Glutamatergic neuron (in vitro differentiated cells): ENCODE results near the gene MDC1. TPM values are rescaled to one million over a fixed set of nuclear protein-coding genes. Genes with fewer than 3 reads are reported as not detected.
A peak's percentile ranks its signal among the peaks of the same experiment; 100 is the strongest.

Source experiments
- DNase-seq: peaks from one replicate; pipeline ENCODE4 v3.0.0; 2022
- H3K27ac Mint-ChIP-seq: one replicate; pipeline ENCODE4 v1.8.0; 2020; ENCODE audit warnings: mild to moderate bottlenecking, mixed read lengths, inconsistent platforms; ENCODE audit not compliant: unreplicated experiment
- H3K27me3 Mint-ChIP-seq: one replicate; pipeline ENCODE4 v1.8.0; 2020; ENCODE audit warnings: mild to moderate bottlenecking, moderate library complexity, mixed read lengths, inconsistent platforms; ENCODE audit not compliant: unreplicated experiment
- H3K36me3 Mint-ChIP-seq: one replicate; pipeline ENCODE4 v1.8.0; 2020; ENCODE audit warnings: mild to moderate bottlenecking, mixed read lengths, inconsistent platforms; ENCODE audit not compliant: unreplicated experiment
- H3K4me1 Mint-ChIP-seq: one replicate; pipeline ENCODE4 v1.8.0; 2020; ENCODE audit warnings: mild to moderate bottlenecking, low read depth, mixed read lengths, inconsistent platforms; ENCODE audit not compliant: unreplicated experiment
- H3K4me3 Mint-ChIP-seq: one replicate; pipeline ENCODE4 v1.8.0; 2020; ENCODE audit warnings: mild to moderate bottlenecking, mixed read lengths, inconsistent platforms; ENCODE audit not compliant: unreplicated experiment
- H3K9me3 Mint-ChIP-seq: one replicate; pipeline ENCODE4 v1.8.0; 2020; ENCODE audit warnings: mild to moderate bottlenecking, moderate library complexity, mixed read lengths, inconsistent platforms; ENCODE audit not compliant: unreplicated experiment
- total RNA-seq: library from RNA; stranded (reverse); fragmentation: NEBNext Ultra II Directional; extraction: Animal tissue kit (Norgen Biotek cat#: 25700); gene quantifications from one replicate; pipeline ENCODE4 v1.2.1, GENCODE V29; 2021; ENCODE audit not compliant: unreplicated experiment
- TF ChIP-seq, protein P1 (sequence below): fragments of 200-600 bp; sonication (generic); IDR thresholded peaks from one replicate; pipeline ENCODE4 v1.5.0; 2021; ENCODE audit not compliant: partially characterized antibody, unreplicated experiment

MDC1 gene
- total RNA-seq, 1 donor from 2014 or later: 50.4 TPM

DNA sequence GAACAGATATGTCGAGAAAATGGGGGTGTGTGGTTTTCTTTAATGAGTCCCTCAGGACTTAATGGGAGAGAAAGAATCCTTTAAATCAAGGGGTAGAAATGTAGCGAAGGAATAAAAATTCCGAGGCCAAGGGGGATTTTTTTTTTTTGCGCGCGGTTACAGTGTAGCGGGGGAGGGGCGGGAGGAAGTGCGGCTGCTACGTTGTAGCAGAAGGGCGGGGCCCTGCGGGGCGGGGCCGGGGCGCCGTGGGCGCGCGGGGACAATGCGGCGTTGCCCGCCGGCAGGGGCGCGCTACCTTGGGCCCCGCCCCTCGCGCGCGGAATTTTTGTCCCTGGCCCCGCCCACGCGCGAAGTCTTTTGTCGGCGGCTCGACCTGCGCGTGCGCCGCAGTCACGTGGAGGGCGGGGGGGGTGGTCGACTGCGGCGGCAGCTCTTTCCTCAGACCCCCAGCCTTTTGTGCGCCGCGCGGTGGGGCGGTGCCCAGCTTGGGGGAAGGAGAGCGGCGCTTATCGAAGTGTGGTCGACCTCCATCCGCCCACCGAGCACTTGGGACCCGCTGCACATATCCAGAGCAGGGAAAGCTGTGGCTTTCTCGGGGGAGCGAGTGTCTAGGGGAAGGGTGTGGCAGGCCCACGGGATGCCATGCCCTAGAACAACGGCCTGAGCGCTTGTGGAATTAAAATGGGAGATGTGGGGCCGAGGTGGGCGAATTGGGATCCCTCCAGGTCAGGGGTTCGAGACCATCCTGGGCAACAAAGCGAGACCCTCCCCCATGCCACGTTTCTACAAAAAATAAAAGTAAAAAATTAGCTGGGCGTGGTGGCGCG is 4.3 kb upstream of the MDC1 start:
- peak; percentile 94 for DNase-seq
- Mint-ChIP-seq H3K4me3 (peak overlapping the region; percentile 93), H3K27me3 (peaks cover 46% of the 10 kb centered on the region), H3K36me3 (peaks cover 16% of the 10 kb centered on the region), H3K4me1 (peaks cover 34% of the 10 kb centered on the region), H3K27ac (peak overlapping the region; percentile 98), H3K9me3 (peaks cover 47% of the 10 kb centered on the region)
- TF ChIP-seq, protein P1, sequence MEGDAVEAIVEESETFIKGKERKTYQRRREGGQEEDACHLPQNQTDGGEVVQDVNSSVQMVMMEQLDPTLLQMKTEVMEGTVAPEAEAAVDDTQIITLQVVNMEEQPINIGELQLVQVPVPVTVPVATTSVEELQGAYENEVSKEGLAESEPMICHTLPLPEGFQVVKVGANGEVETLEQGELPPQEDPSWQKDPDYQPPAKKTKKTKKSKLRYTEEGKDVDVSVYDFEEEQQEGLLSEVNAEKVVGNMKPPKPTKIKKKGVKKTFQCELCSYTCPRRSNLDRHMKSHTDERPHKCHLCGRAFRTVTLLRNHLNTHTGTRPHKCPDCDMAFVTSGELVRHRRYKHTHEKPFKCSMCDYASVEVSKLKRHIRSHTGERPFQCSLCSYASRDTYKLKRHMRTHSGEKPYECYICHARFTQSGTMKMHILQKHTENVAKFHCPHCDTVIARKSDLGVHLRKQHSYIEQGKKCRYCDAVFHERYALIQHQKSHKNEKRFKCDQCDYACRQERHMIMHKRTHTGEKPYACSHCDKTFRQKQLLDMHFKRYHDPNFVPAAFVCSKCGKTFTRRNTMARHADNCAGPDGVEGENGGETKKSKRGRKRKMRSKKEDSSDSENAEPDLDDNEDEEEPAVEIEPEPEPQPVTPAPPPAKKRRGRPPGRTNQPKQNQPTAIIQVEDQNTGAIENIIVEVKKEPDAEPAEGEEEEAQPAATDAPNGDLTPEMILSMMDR: peak; percentile 32

GRCh38 chr6:30720738-30721197 is 3.7 kb upstream of the MDC1 start:
- H3K9me3 Mint-ChIP-seq: peaks cover 48% of the 10 kb centered on the region
- H3K27me3 Mint-ChIP-seq: peaks cover 46% of the 10 kb centered on the region
- H3K36me3 Mint-ChIP-seq: peaks cover 16% of the 10 kb centered on the region
- H3K4me1 Mint-ChIP-seq: peaks cover 37% of the 10 kb centered on the region
- H3K27ac Mint-ChIP-seq: peak overlapping the region; percentile 98
- DNase-seq: peak; percentile 81
- TF ChIP-seq, protein P1: no peak
- H3K4me3 Mint-ChIP-seq: peak overlapping the region; percentile 90

DNA sequence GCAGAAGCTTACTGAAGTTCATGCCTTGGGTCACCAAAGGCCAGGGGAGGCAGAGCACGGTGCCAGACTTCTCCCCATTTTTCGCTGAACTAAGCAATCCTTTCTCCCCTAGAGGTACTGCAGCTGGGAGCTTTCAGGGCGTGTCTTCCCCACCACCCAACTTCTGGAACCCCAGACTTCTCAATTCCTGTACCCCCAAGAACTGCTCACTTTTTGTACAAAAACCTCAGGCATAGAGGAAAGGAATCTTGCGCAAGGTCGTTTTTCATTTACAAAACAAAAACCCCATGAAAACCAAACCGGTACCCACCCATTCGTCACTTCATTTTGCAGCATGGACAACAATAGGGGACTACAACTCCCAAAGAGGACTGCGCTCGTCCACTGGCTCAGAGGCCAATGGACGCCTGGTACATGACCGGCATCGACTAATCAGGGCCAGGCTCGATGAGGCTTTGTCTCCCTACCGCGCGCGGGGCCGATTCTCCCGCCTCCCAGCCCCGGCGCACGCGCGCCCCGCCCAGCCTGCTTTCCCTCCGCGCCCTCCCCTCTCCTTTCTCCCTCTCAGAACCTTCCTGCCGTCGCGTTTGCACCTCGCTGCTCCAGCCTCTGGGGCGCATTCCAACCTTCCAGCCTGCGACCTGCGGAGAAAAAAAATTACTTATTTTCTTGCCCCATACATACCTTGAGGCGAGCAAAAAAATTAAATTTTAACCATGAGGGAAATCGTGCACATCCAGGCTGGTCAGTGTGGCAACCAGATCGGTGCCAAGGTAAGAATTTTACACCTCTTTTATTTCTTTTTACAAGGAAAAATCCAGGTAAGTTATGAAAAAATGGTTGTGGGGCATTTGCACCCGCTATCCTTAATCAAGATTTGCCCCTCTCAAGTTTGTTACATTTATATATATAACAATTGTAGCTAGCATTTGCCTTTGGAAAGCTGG is 3.0 kb upstream of the MDC1 start, which contains the start of gene TUBB:
Gene TUBB, plus strand, starts transcription at position 562 of the 947 bp plus-strand sequence. Its CDS starts 155 bp downstream, at position 717.
- H3K4me1 Mint-ChIP-seq: peaks cover 32% of the 10 kb centered on the region
- peak within 1 kb of the TSS; percentile 98 for H3K27ac Mint-ChIP-seq
- H3K27me3 Mint-ChIP-seq: peaks cover 45% of the 10 kb centered on the region
- DNase-seq: peak; percentile 96
- H3K36me3 Mint-ChIP-seq: peaks cover 16% of the 10 kb centered on the region
- H3K4me3 Mint-ChIP-seq: peak within 1 kb of the TSS; percentile 90
- H3K9me3 Mint-ChIP-seq: peaks cover 47% of the 10 kb centered on the region
- TF ChIP-seq, protein P1: peak; percentile 29

DNA sequence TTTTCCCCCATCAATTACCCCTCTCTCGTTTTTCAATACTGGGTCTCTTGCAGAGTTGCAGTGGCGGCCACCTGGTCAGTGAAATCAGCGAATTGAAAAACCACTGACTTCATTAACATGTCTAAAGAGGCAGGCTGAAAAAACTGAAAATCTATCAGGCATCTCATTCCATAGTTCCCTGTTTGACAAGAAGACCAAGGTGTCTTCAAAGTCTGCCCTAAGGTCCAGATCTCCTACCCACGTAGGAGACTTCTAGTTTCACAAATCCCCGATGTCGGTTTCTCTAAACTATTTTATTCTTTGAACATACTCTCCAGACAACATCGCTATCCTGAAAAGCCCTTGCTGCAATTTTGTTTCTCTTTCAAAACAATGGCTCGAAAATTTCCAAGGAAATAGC is 2.3 kb upstream of the MDC1 start:
- Mint-ChIP-seq H3K36me3 (peaks cover 16% of the 10 kb centered on the region), H3K4me1 (peaks cover 27% of the 10 kb centered on the region), H3K4me3 (peak overlapping the region; percentile 90), H3K27ac (peak overlapping the region; percentile 98), H3K27me3 (peaks cover 45% of the 10 kb centered on the region), H3K9me3 (peaks cover 44% of the 10 kb centered on the region)
- TF ChIP-seq, protein P1: no peak
- DNase-seq: no peak
